H54 (cell line): ENCODE results near the gene SPG7.

ENCODE experiments used
- DNase-seq: peaks from one replicate; pipeline ENCODE4 v3.0.0; 2011; ENCODE audit warnings: low spot score, mixed read lengths; ENCODE audit not compliant: insufficient read length
- FAIRE-seq: peaks from 3 replicates; lab custom pipeline; 2011; peaks lifted over from hg19 to GRCh38; lab: Jason Lieb, UNC
- POLR2A ChIP-seq: IDR thresholded peaks from 2 replicates; pipeline ENCODE4 v1.6.1; 2011; ENCODE audit warnings: low read depth, mild to moderate bottlenecking, low read length

SPG7 gene

GRCh38 chr16:89600427-89600826 lies 92.2 kb downstream of the SPG7 start:
- FAIRE-seq = no peak
- DNase-seq = no peak
- TF ChIP-seq POLR2A = no peak

- FAIRE-seq (no peak), DNase-seq (no peak)
- no peak for TF ChIP-seq POLR2A
Measured at GRCh38 chr16:89600956-89601355, 92.8 kb downstream of the SPG7 start.

- FAIRE-seq = no peak
- no peak for DNase-seq
- TF ChIP-seq POLR2A = no peak
Measured at GRCh38 chr16:89601906-89602272, 93.7 kb downstream of the SPG7 start.

- no peak for FAIRE-seq
- no peak for TF ChIP-seq POLR2A
- DNase-seq = peak; percentile 93
Measured at GRCh38 chr16:89602273-89602951, 94.2 kb downstream of the SPG7 start.

GRCh38 chr16:89602952-89603590 lies 94.9 kb downstream of the SPG7 start:
- no peak for FAIRE-seq
- no peak for DNase-seq
- no peak for TF ChIP-seq POLR2A

- TF ChIP-seq POLR2A = no peak
- DNase-seq = no peak
- no peak for FAIRE-seq
Measured at GRCh38 chr16:89604764-89605163, 96.6 kb downstream of the SPG7 start.

GRCh38 chr16:89605186-89605970 lies 97.2 kb downstream of the SPG7 start:
- DNase-seq (no peak), FAIRE-seq (no peak)
- TF ChIP-seq POLR2A = no peak

- TF ChIP-seq POLR2A = no peak
- DNase-seq (no peak), FAIRE-seq (no peak)
Measured at GRCh38 chr16:89606006-89606405, 97.8 kb downstream of the SPG7 start.
